ENCODE results near the gene ARHGAP9. TPM values are rescaled to one million over a fixed set of nuclear protein-coding genes. Genes with fewer than 3 reads are reported as not detected.

Gene ARHGAP9
- total RNA-seq, 2 experiments from 2014 or later = 354 to 370 TPM

DNA sequence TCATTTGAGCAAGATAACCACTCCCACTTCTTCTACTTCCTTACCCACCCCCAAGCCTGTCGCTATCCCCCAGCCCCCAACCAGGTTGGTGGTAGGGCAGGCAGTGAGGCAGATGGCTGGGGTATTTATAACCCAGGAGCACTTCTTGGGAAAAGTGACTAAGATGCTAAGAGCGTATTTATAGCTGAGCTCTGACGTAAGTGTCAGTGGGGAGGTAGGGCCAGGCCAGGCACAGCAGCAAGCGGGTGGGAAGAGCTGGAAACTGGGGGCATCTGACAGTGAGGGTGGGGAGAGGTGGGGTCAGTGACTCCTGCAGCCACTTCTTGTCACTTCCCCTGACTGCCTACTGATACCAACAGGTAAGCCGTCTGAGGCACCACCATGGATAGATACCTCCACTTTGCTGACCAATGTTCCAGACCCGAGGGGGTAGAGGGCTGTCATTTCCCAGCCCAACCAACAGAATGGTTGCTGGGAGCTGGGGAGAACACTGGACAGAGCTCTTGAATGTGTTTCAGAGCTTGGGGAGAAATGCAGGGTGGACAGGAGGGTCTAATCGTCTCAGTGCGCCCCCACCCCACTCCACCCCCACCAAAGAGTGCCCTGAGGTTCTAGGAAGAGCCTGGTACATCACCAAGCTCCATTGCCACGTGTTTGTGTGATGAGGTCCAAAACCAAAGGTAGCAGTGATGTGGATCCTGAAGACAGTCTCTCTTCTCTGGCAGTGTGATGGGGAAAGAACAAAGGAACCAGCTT is 27.3 kb downstream of the ARHGAP9 start:
- Mint-ChIP-seq H3K27me3 (no peaks in the 10 kb centered on the region), H3K36me3 (ENCODE audit: low read depth) (no peaks in the 10 kb centered on the region), H3K27ac (no peak overlapping the region), H3K4me3 (no peak overlapping the region), H3K9me3 (no peaks in the 10 kb centered on the region), H3K4me1 (ENCODE audit: low read depth) (peaks cover 5% of the 10 kb centered on the region)
- Histone ChIP-seq H3K4me1 (ENCODE audit: insufficient read depth, low read length) (peaks cover 10% of the 10 kb centered on the region), H3K27me3 (ENCODE audit: control insufficient read depth in 1 of 2, insufficient read depth in 2 of 2, low read length in 2 of 2) (peaks cover 0 to 4% of the 10 kb centered on the region in 2 experiments), H3K9me3 (ENCODE audit: control insufficient read depth in 1 of 2, insufficient read depth in 1 of 2, low read length in 2 of 2) (no peaks in the 10 kb centered on the region), H3K27ac (ENCODE audit: low read depth in 1 of 2, low read length in 2 of 2) (no peak overlapping the region), H3K36me3 (ENCODE audit: insufficient read depth, low read length) (no peaks in the 10 kb centered on the region), H3K4me3 (ENCODE audit: low read length) (no peak overlapping the region)
- ATAC-seq (ENCODE audit: poor library complexity) (no peak), DNase-seq (no peak)
- ChIA-PET CTCF (interaction anchor here (0.5 to 1.6 kb wide), 9 partner anchors 8 to 258 kb away, joined by 3 to 5 read pairs (median 4); no protein-coding TSS in a partner anchor), POLR2A (interaction anchor here (0.9 to 1.7 kb wide), 2 partner anchors 10 to 22 kb away, joined by 3 to 7 read pairs; no protein-coding TSS in a partner anchor)
- TF ChIP-seq, protein P1, sequence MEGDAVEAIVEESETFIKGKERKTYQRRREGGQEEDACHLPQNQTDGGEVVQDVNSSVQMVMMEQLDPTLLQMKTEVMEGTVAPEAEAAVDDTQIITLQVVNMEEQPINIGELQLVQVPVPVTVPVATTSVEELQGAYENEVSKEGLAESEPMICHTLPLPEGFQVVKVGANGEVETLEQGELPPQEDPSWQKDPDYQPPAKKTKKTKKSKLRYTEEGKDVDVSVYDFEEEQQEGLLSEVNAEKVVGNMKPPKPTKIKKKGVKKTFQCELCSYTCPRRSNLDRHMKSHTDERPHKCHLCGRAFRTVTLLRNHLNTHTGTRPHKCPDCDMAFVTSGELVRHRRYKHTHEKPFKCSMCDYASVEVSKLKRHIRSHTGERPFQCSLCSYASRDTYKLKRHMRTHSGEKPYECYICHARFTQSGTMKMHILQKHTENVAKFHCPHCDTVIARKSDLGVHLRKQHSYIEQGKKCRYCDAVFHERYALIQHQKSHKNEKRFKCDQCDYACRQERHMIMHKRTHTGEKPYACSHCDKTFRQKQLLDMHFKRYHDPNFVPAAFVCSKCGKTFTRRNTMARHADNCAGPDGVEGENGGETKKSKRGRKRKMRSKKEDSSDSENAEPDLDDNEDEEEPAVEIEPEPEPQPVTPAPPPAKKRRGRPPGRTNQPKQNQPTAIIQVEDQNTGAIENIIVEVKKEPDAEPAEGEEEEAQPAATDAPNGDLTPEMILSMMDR (IDR thresholded peaks at IDR 0.05) = no peak
- intact Hi-C loops (cut with DNase I, micrococcal nuclease) = loop anchor here (5.0 to 10.0 kb wide), 2 partner anchors 140 to 188 kb away; no protein-coding TSS in a partner anchor

DNA sequence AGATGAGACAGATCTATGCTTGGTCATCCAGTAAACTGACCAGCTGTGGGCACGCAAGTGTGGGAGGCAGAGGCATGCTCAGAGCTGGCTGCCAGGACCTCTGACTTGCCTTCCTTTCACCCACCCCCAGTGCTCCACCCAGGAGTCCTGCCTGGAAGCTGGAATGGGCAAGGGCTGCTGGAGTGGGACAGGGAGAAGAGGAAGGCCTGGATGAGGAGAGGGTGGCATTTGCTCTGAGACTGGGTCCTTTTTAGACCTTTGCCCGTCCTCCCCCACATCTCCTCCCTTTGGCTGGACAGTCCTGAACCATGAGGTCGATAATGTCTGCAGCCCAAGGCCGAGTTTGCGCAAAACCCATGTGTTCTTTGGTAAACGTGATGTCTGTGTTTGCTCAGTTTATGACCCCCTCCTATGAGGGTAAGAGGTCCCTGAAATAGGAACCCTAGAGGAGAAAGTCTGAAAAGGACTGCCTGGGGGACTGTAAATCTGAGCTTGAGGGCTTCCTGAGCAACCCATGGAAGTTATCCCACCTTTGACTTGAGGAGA is 28.4 kb downstream of the ARHGAP9 start:
- intact Hi-C loops (cut with DNase I, micrococcal nuclease) = loop anchor here (5.0 to 10.0 kb wide), 2 partner anchors 139 to 187 kb away; no protein-coding TSS in a partner anchor
- Histone ChIP-seq H3K4me3 (ENCODE audit: low read length) (no peak overlapping the region), H3K36me3 (ENCODE audit: insufficient read depth, low read length) (no peaks in the 10 kb centered on the region), H3K4me1 (ENCODE audit: insufficient read depth, low read length) (peaks cover 9% of the 10 kb centered on the region), H3K9me3 (ENCODE audit: control insufficient read depth in 1 of 2, insufficient read depth in 1 of 2, low read length in 2 of 2) (no peaks in the 10 kb centered on the region), H3K27me3 (ENCODE audit: control insufficient read depth in 1 of 2, insufficient read depth in 2 of 2, low read length in 2 of 2) (peaks cover 0 to 4% of the 10 kb centered on the region in 2 experiments), H3K27ac (ENCODE audit: low read depth in 1 of 2, low read length in 2 of 2) (no peak overlapping the region)
- Mint-ChIP-seq H3K27ac (no peak overlapping the region), H3K4me3 (no peak overlapping the region), H3K36me3 (ENCODE audit: low read depth) (no peaks in the 10 kb centered on the region), H3K9me3 (no peaks in the 10 kb centered on the region), H3K4me1 (ENCODE audit: low read depth) (peaks cover 5% of the 10 kb centered on the region), H3K27me3 (no peaks in the 10 kb centered on the region)
- TF ChIP-seq, protein P1 (IDR thresholded peaks at IDR 0.05) = no peak
- ChIA-PET CTCF (interaction anchor here (1.6 kb wide), 1 partner anchor 25 kb away, joined by 5 read pairs; no protein-coding TSS in a partner anchor), POLR2A (no interaction called here)
- ATAC-seq (ENCODE audit: poor library complexity) (no peak), DNase-seq (no peak)

DNA sequence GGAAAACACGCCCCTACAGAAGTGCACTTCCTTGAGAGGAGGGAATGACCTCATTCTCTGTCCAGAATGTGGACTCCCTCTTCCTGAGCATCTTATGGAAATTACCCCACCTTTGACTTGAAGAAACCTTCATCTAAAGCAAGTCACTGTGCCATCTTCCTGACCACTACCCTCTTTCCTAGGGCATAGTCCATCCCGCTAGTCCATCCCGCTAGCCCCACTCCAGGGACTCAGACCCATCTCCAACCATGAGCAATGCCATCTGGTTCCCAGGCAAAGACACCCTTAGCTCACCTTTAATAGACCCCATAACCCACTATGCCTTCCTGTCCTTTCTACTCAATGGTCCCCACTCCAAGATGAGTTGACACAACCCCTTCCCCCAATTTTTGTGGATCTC is 29.6 kb downstream of the ARHGAP9 start:
- Mint-ChIP-seq H3K27me3 (no peaks in the 10 kb centered on the region), H3K4me3 (no peak overlapping the region), H3K36me3 (ENCODE audit: low read depth) (no peaks in the 10 kb centered on the region), H3K27ac (no peak overlapping the region), H3K9me3 (no peaks in the 10 kb centered on the region), H3K4me1 (ENCODE audit: low read depth) (no peaks in the 10 kb centered on the region)
- Histone ChIP-seq H3K4me3 (ENCODE audit: low read length) (no peak overlapping the region), H3K4me1 (ENCODE audit: insufficient read depth, low read length) (peaks cover 3% of the 10 kb centered on the region), H3K9me3 (ENCODE audit: control insufficient read depth in 1 of 2, insufficient read depth in 1 of 2, low read length in 2 of 2) (no peaks in the 10 kb centered on the region), H3K36me3 (ENCODE audit: insufficient read depth, low read length) (no peaks in the 10 kb centered on the region), H3K27me3 (ENCODE audit: control insufficient read depth in 1 of 2, insufficient read depth in 2 of 2, low read length in 2 of 2) (peaks cover 0 to 4% of the 10 kb centered on the region in 2 experiments), H3K27ac (ENCODE audit: low read depth in 1 of 2, low read length in 2 of 2) (no peak overlapping the region)
- ATAC-seq (ENCODE audit: poor library complexity) = no peak
- intact Hi-C loops (cut with DNase I, micrococcal nuclease) = loop anchor here (5.0 to 10.0 kb wide), 2 partner anchors 138 to 185 kb away; no protein-coding TSS in a partner anchor
- ChIA-PET POLR2A (no interaction called here), CTCF (no interaction called here)
- no peak for DNase-seq
- TF ChIP-seq, protein P1 (IDR thresholded peaks at IDR 0.05) = no peak
